GM18951 (cell line): ENCODE measurements around the gene FAM8A1.

ENCODE experiments used
- POLR2A ChIP-seq: IDR thresholded peaks from 4 replicates; pipeline ENCODE4 v1.6.1; 2011; ENCODE audit warnings: mild to moderate bottlenecking; ENCODE audit not compliant: insufficient read length, insufficient read depth; ENCODE audit errors: extremely low read depth
- in situ Hi-C: fragments of 300-500 bp; cut with MboI; formaldehyde crosslinking; loops from one replicate; pipeline ENCODE4 v1.12.0; 2022; ENCODE audit warnings: low sequenced_read_pairs, mixed read lengths, inconsistent platforms; ENCODE audit not compliant: unreplicated experiment

Gene FAM8A1

DNA sequence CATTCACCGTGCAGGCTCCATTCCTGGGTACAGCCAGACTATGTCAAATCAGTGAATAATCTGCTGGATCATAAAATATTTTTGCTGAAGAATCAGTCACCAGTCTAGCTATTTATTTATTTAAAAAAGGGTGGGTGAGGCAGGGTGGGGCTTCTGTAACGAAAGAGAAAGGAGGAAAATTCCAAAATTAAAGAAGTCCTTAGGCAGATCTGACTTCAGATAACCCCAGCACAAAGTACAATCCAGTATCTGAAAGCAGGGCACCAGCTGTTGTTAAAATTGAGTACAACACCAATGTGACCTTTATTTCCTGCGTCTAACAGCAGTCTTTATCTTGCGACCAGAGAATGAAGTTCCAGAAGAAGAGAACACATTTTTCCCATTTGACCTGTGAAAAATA is 15.7 kb downstream of the FAM8A1 start:
- in situ Hi-C loops, result no loop called here

GRCh38 chr6:17621003-17621402 is 20.9 kb downstream of the FAM8A1 start:
- in situ Hi-C loops, result no loop called here
- TF ChIP-seq POLR2A, result no peak

More for the DNA sequence above, 15.7 kb downstream of the FAM8A1 start:
- TF ChIP-seq POLR2A, result no peak

DNA sequence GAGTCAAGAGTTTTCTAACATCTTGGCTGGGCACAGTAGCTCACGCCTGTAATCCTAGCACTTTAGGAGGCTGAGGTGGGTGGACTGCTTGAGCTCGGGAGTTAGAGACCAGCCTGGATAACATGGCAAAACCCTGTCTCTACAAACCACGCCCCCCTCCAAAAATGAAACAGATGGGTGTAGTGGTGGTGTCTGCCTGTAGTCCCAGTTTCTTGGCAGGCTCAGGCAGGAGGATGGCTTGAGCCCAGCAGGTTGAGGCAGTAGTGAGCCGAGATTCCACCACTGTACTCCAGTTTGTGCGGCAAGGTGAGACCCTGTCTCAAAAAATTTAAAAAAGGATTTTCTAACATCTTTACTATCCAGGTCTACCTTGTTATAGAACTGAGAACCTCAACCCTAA is 22.0 kb downstream of the FAM8A1 start:
- in situ Hi-C loops, result no loop called here
- no peak for TF ChIP-seq POLR2A

GRCh38 chr6:17624396-17624795 is 24.3 kb downstream of the FAM8A1 start:
- no peak for TF ChIP-seq POLR2A
- in situ Hi-C loops, result no loop called here

DNA sequence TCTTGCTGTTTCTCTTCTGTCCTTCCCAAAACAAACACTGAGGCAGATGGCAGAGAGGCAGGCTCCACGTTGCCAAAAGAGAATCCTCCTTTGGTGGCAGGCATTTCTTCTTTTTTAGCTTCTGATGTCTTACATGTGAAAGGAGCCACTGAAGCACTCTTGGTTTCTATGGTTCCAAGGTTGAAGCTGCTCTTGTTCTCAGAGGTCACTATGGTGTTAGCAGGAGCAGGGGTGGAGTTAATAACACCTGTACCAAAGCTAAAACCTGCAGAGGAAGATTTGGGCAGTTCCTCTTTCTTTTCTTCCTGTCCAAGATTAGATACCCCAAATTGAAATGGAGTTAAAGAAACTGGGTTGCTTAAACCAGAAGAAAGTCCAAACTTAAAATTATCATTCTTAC is 28.8 kb downstream of the FAM8A1 start:
- in situ Hi-C loops, result no loop called here
- TF ChIP-seq POLR2A, result no peak

DNA sequence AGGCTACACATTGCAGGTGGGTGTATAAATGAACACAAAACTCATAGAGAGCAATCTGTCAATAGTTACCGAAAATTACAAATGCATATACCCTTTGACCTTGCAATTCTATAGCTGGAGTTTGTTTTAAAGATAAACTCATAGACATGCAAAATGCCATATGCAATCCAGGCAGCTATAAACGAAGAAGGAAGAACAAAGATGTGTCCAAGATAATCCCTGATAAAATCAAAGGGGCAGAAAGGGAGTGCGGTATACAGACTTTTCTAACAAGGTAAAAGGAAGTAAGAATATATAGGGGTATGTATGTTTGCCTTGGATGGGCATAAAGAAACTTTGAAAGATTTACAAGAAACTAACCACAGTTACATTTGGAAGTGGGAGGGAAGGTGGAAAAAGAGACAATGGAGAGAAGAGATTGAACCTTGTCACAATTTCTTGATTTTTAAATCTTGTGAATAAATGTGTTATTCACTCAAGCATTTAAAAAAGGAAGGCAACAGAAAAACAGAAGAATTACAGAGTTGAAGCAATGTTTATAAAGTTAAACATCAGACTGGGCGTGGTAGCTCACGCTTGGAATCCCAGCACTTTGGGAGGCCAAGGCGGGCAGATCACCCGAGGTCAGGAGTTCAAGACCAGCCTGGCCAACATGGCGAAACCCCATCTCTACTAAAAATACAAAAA is 29.9 kb downstream of the FAM8A1 start:
- TF ChIP-seq POLR2A, result no peak
- in situ Hi-C loops, result no loop called here

DNA sequence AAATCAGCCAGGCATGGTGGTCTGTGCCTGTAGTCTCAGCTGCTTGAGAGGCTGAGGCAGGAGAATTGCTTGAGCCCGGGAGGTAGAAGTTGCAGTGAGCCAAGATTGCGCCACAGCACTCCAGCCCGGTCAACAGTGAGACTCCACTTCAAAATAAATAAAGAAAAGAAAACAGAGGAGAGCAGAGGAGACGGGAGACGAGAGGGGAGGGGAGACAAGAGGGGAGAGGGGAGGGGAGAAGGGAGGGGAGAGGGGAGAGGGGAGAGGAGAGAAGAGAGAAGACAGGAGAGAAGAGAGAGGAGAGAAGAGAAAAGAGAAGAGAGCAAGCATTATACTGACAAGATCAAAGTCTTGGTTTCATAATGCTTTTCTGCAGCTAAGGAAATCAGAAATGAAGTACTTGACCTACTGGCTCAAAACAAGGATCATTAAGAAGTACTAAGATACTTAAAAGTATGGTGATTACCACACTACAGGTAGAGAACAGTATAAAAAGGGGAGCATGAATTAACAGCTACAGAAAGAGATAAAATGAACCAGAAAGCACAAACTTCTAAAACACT is 30.5 kb downstream of the FAM8A1 start:
- TF ChIP-seq POLR2A, result no peak
- in situ Hi-C loops, result no loop called here

DNA sequence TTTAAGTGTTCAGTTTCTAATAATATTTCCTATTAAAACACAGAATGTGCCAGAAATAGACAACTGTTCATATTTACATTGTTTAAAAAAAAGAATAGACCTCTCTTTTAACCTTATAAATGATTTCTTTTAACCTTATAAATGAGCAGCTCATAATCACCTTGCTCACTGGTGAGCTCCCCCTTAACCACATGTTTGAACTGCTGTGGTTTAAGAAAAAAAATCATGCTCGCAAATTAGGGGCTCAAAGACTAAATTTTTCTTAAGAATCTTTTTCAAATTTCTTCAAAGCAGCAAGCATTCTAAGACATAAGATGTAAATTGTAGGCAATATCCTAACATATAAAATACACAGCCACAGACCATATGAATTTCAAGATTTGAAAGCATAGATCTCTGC is 32.8 kb downstream of the FAM8A1 start:
- TF ChIP-seq POLR2A, result no peak
- in situ Hi-C loops, result no loop called here

- in situ Hi-C loops, result no loop called here
- no peak for TF ChIP-seq POLR2A
These were observed 33.5 kb downstream of the FAM8A1 start for GRCh38 chr6:17633465-17634188.

GRCh38 chr6:17635568-17635967 is 35.5 kb downstream of the FAM8A1 start:
- in situ Hi-C loops, result no loop called here

DNA sequence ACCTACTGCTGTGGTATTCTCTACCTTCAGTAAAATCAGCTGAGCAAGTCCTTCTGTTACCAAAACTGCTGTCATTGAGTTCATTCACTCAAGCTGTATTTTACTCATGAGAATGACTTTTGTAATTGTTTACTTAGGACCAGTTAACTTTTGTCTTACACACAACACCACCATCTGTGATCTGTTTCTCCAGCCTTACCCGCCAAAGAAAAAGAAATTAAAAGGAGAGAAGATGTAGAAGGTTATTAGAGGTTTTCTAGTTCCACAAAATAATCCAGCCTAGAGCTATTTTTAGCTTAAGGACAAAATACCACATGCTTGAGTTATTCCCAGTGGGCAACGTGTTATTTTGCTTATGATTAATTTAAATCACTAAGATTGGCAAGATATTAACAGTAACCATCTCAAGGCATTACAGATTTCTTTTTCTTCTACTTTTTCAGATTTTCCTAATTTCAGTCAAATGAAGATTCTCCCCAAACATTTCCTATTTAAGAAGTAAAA is 38.2 kb downstream of the FAM8A1 start:
- no peak for TF ChIP-seq POLR2A
- in situ Hi-C loops, result no loop called here

More at GRCh38 chr6:17635568-17635967, 35.5 kb downstream of the FAM8A1 start:
- no peak for TF ChIP-seq POLR2A

DNA sequence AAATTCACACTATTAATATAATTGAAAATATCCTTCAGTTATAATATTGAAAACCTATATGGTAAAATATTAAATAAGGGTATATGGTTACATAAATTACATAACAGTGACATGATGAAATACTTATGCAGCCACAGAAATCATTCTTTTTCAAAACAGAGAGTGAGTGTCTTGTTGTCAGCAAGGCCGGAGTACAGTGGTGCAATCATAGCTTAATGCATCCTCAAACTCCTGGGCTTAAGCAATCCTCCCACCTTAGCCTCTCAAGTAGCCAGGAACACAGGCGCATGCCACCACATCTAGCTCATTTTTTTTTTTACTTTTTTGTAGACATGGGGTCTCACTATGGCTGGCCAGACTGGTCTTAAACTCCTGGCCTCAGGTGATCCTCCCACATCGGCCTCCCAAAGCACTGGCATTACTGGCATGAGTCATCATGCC is 40.4 kb downstream of the FAM8A1 start:
- in situ Hi-C loops, result no loop called here

GRCh38 chr6:17648745-17649144 is 48.6 kb downstream of the FAM8A1 start:
- TF ChIP-seq POLR2A, result no peak
- in situ Hi-C loops, result no loop called here

More for the DNA sequence above, 40.4 kb downstream of the FAM8A1 start:
- no peak for TF ChIP-seq POLR2A
